ENCODE results near the gene GTPBP1. TPM values are rescaled to one million over a fixed set of nuclear protein-coding genes. Genes with fewer than 3 reads are reported as not detected.
A peak's percentile ranks its signal among the peaks of the same experiment; 100 is the strongest.

The GTPBP1 gene
- total RNA-seq, 1 donor from 2014 or later: 60.1 TPM

DNA sequence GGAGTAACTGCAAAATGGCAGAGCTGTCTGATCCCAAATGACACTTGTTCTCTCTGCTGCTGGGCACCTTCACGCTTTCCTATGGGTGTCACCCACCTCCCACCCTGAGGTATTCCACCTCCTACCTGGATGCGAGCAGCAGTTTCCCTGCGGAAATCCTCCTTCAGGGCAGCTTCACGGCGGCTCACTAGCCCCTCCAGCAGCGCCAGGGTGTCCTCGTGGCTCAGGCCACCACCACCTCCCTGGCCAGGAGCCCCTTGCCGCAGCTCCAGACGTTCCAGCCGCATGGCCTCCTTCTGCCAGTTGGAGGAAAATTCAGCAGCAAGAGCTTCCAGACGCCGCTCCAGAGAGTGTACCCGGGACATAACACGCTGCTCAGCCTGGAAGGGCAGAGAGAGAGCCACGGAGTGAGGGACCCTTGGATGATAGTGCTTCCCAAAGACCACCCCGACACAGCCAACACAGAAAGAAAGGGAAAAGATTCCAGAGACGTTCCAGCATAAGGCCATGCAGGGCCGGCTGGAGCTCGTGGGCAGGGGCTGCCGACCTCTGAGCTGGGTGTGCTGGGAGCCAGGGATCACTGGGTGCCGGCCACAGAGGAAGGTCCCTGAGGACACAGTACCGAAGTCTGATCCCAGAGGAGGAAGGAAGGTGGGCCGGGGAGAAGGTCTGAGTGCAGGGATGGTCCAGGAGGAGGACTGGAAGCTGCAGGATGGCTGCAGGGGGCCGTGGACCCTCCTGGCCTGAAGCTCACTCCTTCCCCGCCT, 36.6 kb downstream of the GTPBP1 start:
- H3K9me3 Mint-ChIP-seq: no peaks in the 10 kb centered on the region

DNA sequence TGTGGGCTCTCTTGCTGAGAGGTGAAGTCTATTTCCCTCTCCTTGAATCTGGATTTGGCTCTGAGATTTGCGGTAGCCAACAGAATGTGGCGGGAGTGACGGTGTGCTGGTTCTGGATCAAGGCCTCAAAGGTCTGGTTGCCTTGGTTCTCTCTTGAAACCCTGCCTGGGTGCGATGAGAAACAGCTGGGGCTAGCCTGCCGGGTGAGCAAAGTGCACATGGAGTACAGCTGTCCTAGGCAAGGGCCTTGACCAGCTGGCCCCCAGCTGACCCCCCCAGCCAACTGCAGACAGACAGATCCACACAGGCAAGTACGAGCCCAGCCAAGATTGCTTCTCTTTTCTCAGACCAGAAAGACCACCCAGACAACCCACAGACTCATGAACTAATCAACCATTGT, 39.2 kb downstream of the GTPBP1 start:
- H3K4me3 Mint-ChIP-seq: no peak overlapping the region
- TF ChIP-seq, protein P1, sequence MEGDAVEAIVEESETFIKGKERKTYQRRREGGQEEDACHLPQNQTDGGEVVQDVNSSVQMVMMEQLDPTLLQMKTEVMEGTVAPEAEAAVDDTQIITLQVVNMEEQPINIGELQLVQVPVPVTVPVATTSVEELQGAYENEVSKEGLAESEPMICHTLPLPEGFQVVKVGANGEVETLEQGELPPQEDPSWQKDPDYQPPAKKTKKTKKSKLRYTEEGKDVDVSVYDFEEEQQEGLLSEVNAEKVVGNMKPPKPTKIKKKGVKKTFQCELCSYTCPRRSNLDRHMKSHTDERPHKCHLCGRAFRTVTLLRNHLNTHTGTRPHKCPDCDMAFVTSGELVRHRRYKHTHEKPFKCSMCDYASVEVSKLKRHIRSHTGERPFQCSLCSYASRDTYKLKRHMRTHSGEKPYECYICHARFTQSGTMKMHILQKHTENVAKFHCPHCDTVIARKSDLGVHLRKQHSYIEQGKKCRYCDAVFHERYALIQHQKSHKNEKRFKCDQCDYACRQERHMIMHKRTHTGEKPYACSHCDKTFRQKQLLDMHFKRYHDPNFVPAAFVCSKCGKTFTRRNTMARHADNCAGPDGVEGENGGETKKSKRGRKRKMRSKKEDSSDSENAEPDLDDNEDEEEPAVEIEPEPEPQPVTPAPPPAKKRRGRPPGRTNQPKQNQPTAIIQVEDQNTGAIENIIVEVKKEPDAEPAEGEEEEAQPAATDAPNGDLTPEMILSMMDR (conservative IDR thresholded peaks at IDR 0.05): no peak
- peaks cover 8% of the 10 kb centered on the region for H3K36me3 Mint-ChIP-seq
- no peak for DNase-seq (ENCODE audit: extremely low spot score, unreplicated experiment)
- H3K9me3 Mint-ChIP-seq: no peaks in the 10 kb centered on the region
- H3K4me1 Mint-ChIP-seq (ENCODE audit: unreplicated experiment): no peaks in the 10 kb centered on the region
- no peaks in the 10 kb centered on the region for H3K27me3 Mint-ChIP-seq
- peak overlapping the region; percentile 34 for H3K27ac Mint-ChIP-seq

More for the DNA sequence above, 36.6 kb downstream of the GTPBP1 start:
- Mint-ChIP-seq H3K27me3 (no peaks in the 10 kb centered on the region), H3K36me3 (peaks cover 7% of the 10 kb centered on the region), H3K27ac (no peak overlapping the region), H3K4me1 (ENCODE audit: unreplicated experiment) (no peaks in the 10 kb centered on the region), H3K4me3 (no peak overlapping the region)
- TF ChIP-seq, protein P1 (conservative IDR thresholded peaks at IDR 0.05): no peak
- DNase-seq (ENCODE audit: extremely low spot score, unreplicated experiment): no peak

DNA sequence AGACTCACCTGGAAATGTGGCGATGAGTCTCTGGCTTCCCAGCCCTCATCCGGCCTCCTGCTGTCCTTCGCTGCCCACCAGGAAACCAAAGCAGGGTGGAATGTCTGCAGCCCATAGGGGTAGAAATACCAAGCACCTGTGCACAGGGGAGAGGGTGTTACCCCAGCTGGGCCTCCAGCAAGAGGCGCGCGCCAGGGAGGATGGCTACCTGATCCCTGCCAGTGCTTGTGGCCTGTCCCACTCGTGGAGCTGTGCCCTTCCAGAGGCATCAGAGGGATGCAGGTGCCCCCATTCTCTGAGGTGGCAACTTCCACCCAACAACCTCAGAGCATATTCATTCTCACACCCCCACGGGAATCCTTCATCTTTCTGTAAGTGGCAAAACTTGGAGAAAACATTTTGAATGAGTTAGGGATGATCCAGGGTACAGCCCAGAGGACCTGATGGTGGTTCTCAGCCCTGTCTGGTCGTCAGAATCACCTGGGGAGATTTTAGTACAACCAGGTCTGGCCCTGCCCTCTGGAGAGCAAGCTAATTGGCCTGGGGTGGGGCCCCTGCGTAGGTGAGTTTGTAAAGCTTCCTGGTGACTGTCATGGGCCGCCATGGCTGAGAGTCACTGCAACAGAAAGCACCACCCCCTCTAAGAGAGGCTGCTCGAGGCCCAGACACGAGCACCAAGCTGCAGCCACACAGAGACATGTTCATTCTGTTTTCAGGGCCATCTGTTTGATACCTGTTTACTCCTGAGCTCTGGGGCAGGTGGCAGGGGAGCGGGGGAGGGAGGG, 40.1 kb downstream of the GTPBP1 start:
- TF ChIP-seq, protein P1 (conservative IDR thresholded peaks at IDR 0.05): no peak
- H3K4me3 Mint-ChIP-seq: no peak overlapping the region
- no peaks in the 10 kb centered on the region for H3K9me3 Mint-ChIP-seq
- H3K27me3 Mint-ChIP-seq: no peaks in the 10 kb centered on the region
- peaks cover 8% of the 10 kb centered on the region for H3K36me3 Mint-ChIP-seq
- no peak overlapping the region for H3K27ac Mint-ChIP-seq
- DNase-seq (ENCODE audit: extremely low spot score, unreplicated experiment): no peak
- no peaks in the 10 kb centered on the region for H3K4me1 Mint-ChIP-seq (ENCODE audit: unreplicated experiment)

DNA sequence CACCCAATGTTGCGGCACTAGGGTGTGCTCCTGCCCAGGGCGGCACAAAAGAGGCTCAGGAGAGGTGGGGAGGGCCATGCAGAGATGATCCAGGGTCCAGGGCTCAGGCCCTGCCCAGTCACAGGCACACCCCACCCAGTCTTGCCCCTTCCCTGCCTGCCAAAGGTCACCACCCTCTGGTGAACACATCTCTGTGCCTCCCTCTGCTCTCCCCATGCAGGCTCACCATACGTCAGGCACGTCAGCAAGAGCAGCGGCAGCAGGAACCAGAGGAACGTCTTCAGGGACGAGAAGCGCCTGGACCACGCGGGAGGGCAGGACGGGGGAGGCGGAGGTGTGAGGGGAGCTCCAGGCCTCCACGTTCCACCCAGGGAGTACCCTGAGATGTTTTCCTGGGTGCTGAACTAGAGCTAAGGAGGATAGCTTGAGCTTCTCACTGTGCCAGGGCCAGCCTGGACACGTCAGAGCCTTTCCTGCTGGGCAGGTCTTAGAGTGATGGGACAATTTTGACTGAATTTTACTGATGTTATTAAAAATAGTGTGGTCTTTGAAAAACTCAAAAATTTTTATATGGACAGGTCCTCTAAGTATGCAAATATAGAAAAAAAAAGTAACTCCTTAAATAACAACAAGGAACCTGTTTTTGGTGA, 42.9 kb downstream of the GTPBP1 start:
- Mint-ChIP-seq H3K4me1 (ENCODE audit: unreplicated experiment) (peaks cover under 1% of the 10 kb centered on the region), H3K27me3 (no peaks in the 10 kb centered on the region), H3K4me3 (no peak overlapping the region), H3K9me3 (no peaks in the 10 kb centered on the region), H3K36me3 (peaks cover 8% of the 10 kb centered on the region), H3K27ac (no peak overlapping the region)
- TF ChIP-seq, protein P1 (conservative IDR thresholded peaks at IDR 0.05): no peak
- no peak for DNase-seq (ENCODE audit: extremely low spot score, unreplicated experiment)

DNA sequence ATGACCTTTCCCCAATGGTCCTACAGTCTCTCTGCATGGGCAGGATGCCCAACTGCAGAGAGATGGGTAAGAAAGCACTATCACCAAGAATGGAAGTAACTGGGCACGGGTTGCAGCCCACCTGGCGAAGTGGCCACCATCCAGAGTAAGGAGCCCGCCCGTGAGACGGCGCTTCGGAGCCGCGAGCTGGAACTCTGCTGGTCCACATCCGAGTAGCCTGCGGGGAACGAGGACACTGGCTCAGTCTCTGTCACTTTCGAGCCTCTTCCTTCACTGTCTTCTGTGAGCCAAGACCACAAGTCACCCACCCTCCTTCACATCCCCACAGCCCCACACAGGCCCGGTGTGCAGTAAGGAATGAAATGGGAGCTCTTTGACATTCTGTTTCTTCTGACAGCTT, 44.4 kb downstream of the GTPBP1 start:
- H3K9me3 Mint-ChIP-seq: no peaks in the 10 kb centered on the region
- DNase-seq (ENCODE audit: extremely low spot score, unreplicated experiment): no peak
- no peak overlapping the region for H3K4me3 Mint-ChIP-seq
- peaks cover 11% of the 10 kb centered on the region for H3K4me1 Mint-ChIP-seq (ENCODE audit: unreplicated experiment)
- H3K27ac Mint-ChIP-seq: no peak overlapping the region
- H3K36me3 Mint-ChIP-seq: peaks cover 4% of the 10 kb centered on the region
- TF ChIP-seq, protein P1 (conservative IDR thresholded peaks at IDR 0.05): no peak
- H3K27me3 Mint-ChIP-seq: no peaks in the 10 kb centered on the region
